Sigmoid colon (tissue), 4 donors: ENCODE results near the gene PLEKHA7.
A peak's percentile ranks its signal among the peaks of the same experiment; 100 is the strongest.

ENCODE experiments used
- EP300 ChIP-seq, 4 donors: sonication (generic); formaldehyde crosslinking; IDR thresholded peaks; one replicate each; pipeline ENCODE4 v1.6.1; 2017; ENCODE audit warnings: antibody characterized with exemption in 4 of 4
- POLR2AphosphoS5 ChIP-seq, 4 donors: sonication (generic); formaldehyde crosslinking; IDR thresholded peaks; one replicate each; pipeline ENCODE4 v1.6.1; 2017; ENCODE audit warnings: antibody characterized with exemption in 4 of 4
- TF ChIP-seq, protein P1 (sequence below), 4 experiments: fragments of 450-650 bp in 3 of 4; fragments of 200-600 bp in 1 of 4; IDR thresholded peaks; one replicate each; pipeline ENCODE4 v1.5.1; 2016 to 2019; ENCODE audit warnings: antibody characterized with exemption in 4 of 4, mild to moderate bottlenecking in 3 of 4, moderate library complexity in 2 of 4

DNA sequence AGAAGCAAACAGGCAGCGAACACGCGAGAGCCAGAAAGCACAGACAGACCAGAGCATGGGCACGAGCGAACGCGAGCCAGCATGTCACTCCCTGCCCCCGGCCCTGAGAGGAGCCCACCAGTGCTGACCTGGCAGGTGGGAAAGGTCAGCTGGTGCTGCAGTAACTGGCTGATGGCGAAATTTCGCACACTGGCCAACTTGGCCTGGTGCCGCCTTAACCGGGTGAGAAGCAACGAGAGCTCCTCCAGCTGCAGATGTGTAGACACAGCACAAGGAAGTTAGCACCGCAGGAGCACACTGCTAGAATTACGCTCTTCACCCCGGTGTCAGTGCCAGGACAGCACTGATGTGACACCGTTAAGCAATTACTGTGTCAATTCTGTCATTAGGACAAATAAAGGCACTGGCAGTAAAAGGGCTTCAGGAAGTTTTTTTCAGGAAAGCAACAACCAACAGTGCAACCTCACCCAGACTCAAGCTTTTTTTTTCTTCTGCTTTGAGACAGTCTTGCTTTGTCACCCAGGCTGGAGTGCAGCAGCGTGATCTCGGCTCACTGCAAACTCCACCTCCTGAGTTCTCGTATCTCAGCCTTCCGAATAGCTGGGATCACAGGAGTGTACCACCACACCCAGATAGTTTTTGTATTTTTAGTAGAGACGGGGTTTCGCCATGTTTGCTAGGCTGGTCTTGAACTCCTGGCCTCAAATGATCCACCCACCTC lies 199.0 kb downstream of the PLEKHA7 start:
- TF ChIP-seq, protein P1, sequence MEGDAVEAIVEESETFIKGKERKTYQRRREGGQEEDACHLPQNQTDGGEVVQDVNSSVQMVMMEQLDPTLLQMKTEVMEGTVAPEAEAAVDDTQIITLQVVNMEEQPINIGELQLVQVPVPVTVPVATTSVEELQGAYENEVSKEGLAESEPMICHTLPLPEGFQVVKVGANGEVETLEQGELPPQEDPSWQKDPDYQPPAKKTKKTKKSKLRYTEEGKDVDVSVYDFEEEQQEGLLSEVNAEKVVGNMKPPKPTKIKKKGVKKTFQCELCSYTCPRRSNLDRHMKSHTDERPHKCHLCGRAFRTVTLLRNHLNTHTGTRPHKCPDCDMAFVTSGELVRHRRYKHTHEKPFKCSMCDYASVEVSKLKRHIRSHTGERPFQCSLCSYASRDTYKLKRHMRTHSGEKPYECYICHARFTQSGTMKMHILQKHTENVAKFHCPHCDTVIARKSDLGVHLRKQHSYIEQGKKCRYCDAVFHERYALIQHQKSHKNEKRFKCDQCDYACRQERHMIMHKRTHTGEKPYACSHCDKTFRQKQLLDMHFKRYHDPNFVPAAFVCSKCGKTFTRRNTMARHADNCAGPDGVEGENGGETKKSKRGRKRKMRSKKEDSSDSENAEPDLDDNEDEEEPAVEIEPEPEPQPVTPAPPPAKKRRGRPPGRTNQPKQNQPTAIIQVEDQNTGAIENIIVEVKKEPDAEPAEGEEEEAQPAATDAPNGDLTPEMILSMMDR (IDR thresholded peaks at IDR 0.05) = no peak
- peak in 1 of 4 donors; percentile 23 for TF ChIP-seq POLR2AphosphoS5 (IDR thresholded peaks at IDR 0.05)
- TF ChIP-seq EP300 (IDR thresholded peaks at IDR 0.05) = no peak
